Inflammatory macrophage treated with lipopolysaccharide for 1 hour (primary cell): Measurements from ENCODE around the gene MMS22L.
"Not testable (repeated sequence)": the region's sequence is repeated elsewhere in the genome, so short reads cannot be mapped to it uniquely, and the experiment has no call there.

Experiments
- DNase-seq, 2 donors: peaks; one replicate each; pipeline ENCODE4 v3.0.0-alpha.2; 2020 to 2022

The MMS22L gene

GRCh38 chr6:97218912-97219311 is 64.1 kb downstream of the MMS22L start:
- no peak for DNase-seq

DNA sequence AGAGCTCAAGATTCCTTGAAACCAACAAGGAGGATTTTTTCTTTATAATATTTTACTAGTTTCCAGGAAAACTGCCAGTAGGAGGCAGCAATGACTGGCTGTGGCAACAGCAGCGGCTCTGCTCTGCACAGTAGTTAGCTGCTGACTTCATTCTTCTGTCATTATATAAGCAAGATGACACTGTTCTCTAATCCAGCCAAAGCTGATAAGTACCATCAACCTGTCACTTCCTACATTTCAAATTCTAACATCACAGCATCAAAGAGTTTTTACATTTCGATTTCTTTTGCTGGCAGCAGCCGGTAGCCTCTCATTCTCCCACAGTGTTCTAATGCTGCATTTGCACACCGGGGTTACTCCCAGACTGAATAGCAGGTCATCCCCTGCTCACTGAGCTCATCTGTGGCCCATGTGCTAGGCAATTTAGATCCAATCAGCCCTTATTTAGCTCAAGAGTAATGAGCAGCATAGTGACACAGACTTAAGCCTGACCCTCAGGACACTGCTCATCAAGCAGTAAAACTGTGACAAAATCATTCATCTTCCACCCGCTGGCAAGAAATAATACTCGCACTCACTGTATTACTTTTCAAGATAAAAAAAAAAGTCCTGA is 67.8 kb downstream of the MMS22L start:
- DNase-seq, result peak; percentile 34 to 57

DNA sequence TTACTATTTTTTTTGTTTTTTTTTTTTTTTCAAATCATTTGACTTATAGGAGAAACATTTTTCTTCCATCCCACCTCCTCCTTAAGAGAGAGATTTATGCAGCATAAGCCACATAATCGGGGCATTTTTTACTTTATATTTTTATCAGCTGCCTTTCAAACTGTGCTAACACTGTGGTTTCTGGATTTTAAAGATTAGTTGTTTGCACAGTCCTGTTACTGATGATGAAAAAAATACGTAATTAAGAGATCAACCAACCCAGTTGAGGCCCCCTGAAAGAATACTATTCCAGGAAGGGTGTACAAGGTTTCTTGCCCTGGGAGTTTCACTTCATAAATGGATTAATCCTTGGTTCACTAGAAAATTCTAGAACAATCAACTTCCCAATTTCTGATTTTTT is 68.3 kb downstream of the MMS22L start:
- no peak for DNase-seq

- DNase-seq, result no peak
These were observed 75.6 kb downstream of the MMS22L start for GRCh38 chr6:97207383-97207782.

DNA sequence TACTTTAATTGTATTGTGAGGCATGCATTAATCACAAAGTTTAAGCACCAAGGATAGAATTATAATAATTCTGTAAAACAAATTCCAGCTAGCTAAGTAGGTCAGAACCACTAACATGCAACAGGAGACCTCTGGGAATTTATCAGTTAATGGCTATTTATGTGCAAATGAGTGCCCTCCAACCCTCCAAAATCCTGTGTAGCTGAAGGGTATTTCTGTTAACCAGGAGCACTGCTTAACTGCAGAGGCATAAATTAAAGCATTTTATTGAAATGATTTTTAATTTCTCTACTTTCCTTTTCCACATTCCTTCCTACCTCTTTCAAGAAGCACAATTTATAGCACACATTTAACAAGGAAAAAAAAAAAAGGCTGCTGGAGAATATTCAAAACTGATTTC is 77.0 kb downstream of the MMS22L start:
- no peak for DNase-seq

DNA sequence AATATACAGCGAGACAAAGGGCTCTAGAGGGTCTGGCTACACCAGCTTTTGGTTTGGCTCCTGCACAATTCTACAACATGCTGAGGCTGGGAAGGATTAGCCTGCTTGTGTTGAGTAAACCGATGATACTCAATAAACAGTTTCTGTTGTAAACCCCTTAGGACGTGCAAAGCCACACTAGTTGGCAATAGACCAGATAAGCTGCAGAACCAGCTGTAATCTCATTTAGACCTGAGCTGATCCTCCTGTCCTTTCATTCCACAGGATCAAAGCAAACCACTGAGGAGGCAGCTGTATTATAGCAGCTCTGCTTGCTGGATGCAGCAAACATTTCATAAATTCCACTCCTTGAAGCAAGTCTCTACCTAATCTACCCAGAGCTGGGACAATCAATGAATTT is 79.7 kb downstream of the MMS22L start:
- no peak for DNase-seq

GRCh38 chr6:97198046-97198565 is 84.9 kb downstream of the MMS22L start:
- no peak for DNase-seq

- DNase-seq, result no peak
These were observed 87.9 kb downstream of the MMS22L start for GRCh38 chr6:97195117-97195516.

- no peak for DNase-seq
These were observed 93.2 kb downstream of the MMS22L start for GRCh38 chr6:97189767-97190166.

- no peak for DNase-seq
These were observed 95.1 kb downstream of the MMS22L start for GRCh38 chr6:97187951-97188350.

DNA sequence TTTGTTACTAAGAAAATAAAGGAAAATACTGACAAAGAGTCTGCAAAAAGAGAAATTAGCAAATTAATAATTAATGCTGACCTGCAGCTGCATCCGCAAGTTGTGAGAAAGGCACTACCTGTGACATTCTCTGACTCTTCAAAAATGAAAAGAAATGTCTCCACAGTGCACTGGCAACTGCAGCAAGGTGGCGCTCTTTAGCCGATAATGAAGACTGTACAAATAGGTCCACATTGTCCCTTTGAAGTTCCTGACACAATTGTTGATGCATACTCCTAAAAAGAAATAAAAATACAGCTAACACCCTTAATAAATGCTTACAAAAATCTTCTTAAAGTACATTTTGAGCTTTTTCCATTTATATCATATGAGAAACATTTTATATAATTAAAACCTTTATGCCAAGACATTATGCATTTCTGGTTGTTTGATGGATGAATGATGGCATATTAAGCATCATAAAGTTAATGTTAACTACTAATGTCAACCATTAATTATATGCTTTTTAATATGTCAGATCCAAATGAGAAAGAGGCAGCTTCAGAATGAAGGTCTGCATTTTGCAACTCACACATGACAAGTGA is 96.5 kb downstream of the MMS22L start:
- DNase-seq, result peak; percentile 41 to 83

GRCh38 chr6:97177905-97178304 is 105.1 kb downstream of the MMS22L start:
- DNase-seq, result no peak

DNA sequence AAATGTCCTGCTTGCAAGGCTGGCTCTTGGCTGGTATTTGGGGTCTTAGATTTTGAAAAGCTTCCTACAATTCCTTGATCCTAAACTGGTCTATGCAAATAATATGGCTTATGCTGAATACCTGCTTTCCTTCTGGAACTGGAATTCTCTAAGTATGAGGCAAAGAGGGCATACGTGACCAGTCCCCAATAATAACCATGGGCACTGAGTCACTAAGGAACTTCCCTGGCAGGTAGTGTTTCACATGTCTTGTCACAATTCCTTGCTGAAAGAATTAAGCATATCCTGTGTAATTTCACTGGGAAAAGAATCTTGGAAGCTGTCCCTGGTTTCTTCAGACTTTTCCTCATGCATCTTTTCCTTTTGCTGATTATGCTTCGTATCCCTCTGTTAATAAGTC is 106.5 kb downstream of the MMS22L start:
- DNase-seq, result no peak

DNA sequence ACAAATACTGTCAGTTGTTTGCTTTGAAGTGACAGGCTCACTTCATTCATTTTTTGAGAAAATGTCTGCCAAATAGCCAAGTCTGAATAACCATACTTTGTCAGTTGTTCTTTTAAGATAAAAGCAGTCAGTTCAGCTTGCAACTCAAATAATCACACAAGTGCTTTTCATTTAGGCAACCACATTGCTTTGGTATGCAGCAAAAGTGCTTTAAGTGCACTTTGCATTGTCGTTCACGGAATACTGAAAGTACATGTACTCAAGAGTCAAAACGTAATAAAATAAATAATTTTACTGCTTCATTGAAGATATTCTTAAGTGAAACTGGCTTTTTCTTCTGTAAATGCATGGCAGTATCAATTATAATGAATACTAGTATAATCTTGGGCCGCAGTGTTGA is 107.2 kb downstream of the MMS22L start:
- no peak for DNase-seq

DNA sequence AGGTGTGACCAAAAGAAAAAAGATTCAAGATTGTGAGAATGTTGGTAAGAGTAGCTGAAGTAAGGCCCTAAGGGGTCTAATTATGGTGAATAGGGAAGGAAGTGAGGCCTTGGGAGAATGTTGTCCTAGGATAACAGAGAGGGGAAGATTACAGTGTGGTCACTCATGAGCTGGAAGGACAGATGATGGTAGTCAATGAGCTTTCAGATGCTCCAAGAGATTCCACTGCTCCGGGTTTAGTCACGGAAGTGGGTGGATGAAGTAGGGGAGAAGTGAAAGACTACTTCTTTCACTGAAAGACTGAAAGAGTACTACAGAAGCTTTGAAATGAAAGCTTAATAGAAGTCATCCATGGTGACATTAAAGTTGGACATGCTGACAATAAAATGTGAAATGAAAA is 108.5 kb downstream of the MMS22L start:
- no peak for DNase-seq

DNA sequence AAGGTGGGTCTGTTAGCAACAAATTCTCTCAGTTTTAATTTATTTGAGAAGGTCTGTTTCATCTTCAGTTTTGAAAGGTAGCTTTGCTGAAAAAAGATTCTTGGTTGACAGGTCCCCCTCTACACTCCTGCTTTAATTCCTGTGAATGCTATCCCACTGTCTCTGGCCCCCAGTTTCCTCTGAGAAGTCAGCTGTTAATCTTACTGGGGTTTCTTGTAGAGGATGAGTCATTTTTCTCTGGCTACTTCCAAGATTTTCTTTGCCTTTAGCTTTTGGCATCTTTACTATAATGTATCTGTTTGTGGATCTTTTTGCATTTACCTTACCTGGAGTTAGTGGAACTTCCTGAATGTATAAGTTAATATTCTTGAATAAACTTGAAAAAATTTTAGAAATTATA is 122.7 kb downstream of the MMS22L start:
- no peak for DNase-seq

DNA sequence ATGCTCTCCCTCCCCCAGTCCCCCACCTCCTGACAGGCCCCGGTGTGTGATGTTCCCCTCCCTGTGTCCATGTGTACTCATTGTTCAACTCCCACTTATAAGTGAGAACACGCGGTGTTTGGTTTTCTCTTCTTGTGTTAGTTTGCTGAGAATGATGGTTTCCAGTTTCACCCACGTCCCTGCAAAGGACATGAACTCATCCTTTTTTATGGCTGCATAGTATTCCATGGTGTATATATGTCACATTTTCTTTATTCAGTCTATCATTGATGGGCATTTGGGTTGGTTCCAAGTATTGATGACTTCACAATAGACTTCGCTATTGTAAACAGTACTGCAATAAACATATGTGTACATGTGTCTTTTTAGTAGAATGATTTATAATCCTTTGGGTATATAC is 127.6 kb downstream of the MMS22L start:
- not testable (repeated sequence) for DNase-seq

- DNase-seq, result no peak
These were observed 129.0 kb downstream of the MMS22L start for GRCh38 chr6:97154015-97154414.

- DNase-seq, result no peak
These were observed 131.4 kb downstream of the MMS22L start for GRCh38 chr6:97151601-97152000.

DNA sequence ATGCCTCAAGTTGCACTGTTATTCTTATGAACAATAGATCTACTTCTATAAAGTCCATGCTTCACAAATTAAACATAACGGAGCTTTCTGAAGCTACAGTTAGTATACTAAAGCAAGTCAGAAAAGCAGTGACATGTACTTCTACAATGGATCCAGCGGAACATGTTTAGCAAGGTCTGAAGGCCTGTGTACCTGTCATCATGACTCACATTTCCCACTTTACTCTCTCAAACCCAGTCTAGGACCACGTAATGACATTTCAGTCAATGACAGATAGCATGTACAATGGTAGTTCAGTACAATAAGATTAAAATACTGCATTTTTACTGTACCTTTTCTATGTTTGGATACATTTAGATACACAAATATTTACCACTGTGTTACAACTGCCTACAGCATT is 132.1 kb downstream of the MMS22L start:
- no peak for DNase-seq

DNA sequence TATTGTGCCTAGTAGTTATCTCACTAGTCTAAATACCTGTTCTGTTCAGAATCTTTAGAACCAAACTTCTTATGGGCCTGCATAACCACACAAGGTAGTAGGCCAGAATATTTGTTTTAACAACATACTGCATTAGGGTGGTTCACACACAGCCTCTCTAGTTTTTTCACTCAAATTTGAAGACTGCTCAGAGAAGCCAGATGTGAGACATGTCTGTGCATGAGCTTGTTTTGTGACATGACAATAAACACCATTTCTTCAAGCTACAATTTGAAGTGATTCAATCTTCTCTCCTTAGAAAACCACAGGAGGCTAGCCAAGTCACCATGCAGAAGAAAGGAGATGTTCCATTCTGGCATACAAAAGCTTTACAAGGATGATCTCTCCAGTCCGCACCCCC is 135.6 kb downstream of the MMS22L start:
- no peak for DNase-seq

DNA sequence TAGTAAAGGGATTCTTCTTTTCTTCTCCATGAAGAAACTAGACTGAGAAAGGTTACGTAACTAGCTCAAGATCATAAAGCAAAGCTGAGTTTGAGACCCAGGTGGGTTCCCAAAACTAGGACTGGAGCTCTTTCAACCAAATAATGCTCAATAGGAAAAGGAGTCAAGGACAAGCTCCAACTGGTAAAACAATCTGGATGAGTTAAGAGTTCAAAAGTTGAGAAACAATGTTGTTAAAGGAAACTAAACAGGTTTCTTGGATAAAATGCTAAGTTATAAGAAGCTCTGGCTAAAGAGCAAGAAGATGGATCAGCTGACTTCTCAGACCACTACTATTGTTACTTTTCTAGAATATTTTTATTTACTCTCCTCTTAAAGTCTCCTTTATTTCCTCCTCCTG is 137.3 kb downstream of the MMS22L start:
- no peak for DNase-seq

DNA sequence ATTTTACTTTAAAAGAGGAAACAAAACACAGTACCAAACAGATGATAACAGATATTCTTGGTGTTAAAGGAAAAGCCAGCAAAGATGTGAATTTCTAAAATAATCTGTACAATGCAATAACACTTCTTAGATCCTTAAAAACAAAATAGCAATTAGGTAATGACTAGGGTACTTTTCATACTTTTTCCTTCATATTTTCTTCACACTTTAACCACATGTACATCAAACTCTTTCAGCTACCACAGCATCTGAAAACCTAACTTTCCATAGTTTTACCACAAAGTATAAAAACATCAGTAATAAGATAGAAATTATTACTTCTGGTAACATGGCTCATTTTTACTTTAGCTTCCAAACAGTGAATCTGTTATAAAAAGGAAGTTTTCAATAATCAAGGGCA is 141.3 kb downstream of the MMS22L start:
- no peak for DNase-seq

- DNase-seq, result no peak
These were observed 144.4 kb downstream of the MMS22L start for GRCh38 chr6:97138581-97138980.
